ENCODE results near the gene PPFIBP1. TPM values are rescaled to one million over a fixed set of nuclear protein-coding genes. Genes with fewer than 3 reads are reported as not detected.

PPFIBP1 gene
- polyA plus RNA-seq, 2 of the 4 experiments (the other 2 are of a cell fraction), result 24.8 to 89.0 TPM

GRCh38 chr12:27549801-27550652 is 26.0 kb downstream of the PPFIBP1 start (continued):
- TF ChIP-seq CBX2 (IDR thresholded peaks at IDR 0.05; ENCODE audit: borderline replicate concordance, low read depth) (no peak), TP53 (CRISPR knock-in tag; IDR thresholded peaks at IDR 0.05) (no peak), JUNB (IDR thresholded peaks at IDR 0.05) (peak; percentile 35), HDAC2 (IDR thresholded peaks at IDR 0.05) (no peak), FOSL2 (IDR thresholded peaks at IDR 0.05) (no peak), FOSL2 (CRISPR knock-in tag; IDR thresholded peaks at IDR 0.05) (no peak), EP300 (IDR thresholded peaks at IDR 0.05) (peak in 1 of 2 experiments; percentile 75; a peak in 3 of 5 replicates), GATA3 (IDR thresholded peaks at IDR 0.05; ENCODE audit: borderline replicate concordance) (peak; percentile 70), RCOR1 (IDR thresholded peaks at IDR 0.05; ENCODE audit: low read depth, low read length) (no peak), RFX5 (IDR thresholded peaks at IDR 0.05) (no peak), KDM1A (IDR thresholded peaks at IDR 0.05; ENCODE audit: low read depth) (no peak), ATOH8 (CRISPR knock-in tag; IDR thresholded peaks at IDR 0.05; ENCODE audit: low read depth) (no peak), HOXB5 (CRISPR knock-in tag; IDR thresholded peaks at IDR 0.05) (no peak), POLR2AphosphoS2 (conservative IDR thresholded peaks at IDR 0.05; ENCODE audit: low read length) (no peak), TFCP2L1 (CRISPR knock-in tag; IDR thresholded peaks at IDR 0.05) (no peak), HEYL (CRISPR knock-in tag; IDR thresholded peaks at IDR 0.05) (no peak), NPAS2 (CRISPR knock-in tag; IDR thresholded peaks at IDR 0.05; ENCODE audit: borderline replicate concordance) (no peak), ZC3H11A (IDR thresholded peaks at IDR 0.05) (no peak), SREBF2 (IDR thresholded peaks at IDR 0.05) (no peak), CHD4 (IDR thresholded peaks at IDR 0.05; ENCODE audit: borderline replicate concordance) (no peak), BHLHE40 (IDR thresholded peaks at IDR 0.05; ENCODE audit: low read depth, low read length) (no peak), MAZ (IDR thresholded peaks at IDR 0.05; ENCODE audit: borderline replicate concordance, low read depth, low read length) (no peak; the same call in 1 of the 2 replicates), EHF (CRISPR knock-in tag; IDR thresholded peaks at IDR 0.05) (no peak), MYC (IDR thresholded peaks at IDR 0.05; ENCODE audit: borderline replicate concordance, low read length) (no peak; the same call in 1 of the 2 replicates), CBX8 (IDR thresholded peaks at IDR 0.05) (no peak), FOSB (CRISPR knock-in tag; IDR thresholded peaks at IDR 0.05) (no peak), PBX3 (IDR thresholded peaks at IDR 0.05) (peak; percentile 32; the same call in 1 of the 2 replicates)
- TF ChIP-seq, protein P1, sequence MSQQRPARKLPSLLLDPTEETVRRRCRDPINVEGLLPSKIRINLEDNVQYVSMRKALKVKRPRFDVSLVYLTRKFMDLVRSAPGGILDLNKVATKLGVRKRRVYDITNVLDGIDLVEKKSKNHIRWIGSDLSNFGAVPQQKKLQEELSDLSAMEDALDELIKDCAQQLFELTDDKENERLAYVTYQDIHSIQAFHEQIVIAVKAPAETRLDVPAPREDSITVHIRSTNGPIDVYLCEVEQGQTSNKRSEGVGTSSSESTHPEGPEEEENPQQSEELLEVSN (IDR thresholded peaks at IDR 0.05; ENCODE audit: borderline replicate concordance, low read depth), result peak; percentile 50; the same call in 1 of the 2 replicates
- TF ChIP-seq, protein P2, sequence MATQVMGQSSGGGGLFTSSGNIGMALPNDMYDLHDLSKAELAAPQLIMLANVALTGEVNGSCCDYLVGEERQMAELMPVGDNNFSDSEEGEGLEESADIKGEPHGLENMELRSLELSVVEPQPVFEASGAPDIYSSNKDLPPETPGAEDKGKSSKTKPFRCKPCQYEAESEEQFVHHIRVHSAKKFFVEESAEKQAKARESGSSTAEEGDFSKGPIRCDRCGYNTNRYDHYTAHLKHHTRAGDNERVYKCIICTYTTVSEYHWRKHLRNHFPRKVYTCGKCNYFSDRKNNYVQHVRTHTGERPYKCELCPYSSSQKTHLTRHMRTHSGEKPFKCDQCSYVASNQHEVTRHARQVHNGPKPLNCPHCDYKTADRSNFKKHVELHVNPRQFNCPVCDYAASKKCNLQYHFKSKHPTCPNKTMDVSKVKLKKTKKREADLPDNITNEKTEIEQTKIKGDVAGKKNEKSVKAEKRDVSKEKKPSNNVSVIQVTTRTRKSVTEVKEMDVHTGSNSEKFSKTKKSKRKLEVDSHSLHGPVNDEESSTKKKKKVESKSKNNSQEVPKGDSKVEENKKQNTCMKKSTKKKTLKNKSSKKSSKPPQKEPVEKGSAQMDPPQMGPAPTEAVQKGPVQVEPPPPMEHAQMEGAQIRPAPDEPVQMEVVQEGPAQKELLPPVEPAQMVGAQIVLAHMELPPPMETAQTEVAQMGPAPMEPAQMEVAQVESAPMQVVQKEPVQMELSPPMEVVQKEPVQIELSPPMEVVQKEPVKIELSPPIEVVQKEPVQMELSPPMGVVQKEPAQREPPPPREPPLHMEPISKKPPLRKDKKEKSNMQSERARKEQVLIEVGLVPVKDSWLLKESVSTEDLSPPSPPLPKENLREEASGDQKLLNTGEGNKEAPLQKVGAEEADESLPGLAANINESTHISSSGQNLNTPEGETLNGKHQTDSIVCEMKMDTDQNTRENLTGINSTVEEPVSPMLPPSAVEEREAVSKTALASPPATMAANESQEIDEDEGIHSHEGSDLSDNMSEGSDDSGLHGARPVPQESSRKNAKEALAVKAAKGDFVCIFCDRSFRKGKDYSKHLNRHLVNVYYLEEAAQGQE (IDR thresholded peaks at IDR 0.05), result no peak
- TF ChIP-seq, protein P3, sequence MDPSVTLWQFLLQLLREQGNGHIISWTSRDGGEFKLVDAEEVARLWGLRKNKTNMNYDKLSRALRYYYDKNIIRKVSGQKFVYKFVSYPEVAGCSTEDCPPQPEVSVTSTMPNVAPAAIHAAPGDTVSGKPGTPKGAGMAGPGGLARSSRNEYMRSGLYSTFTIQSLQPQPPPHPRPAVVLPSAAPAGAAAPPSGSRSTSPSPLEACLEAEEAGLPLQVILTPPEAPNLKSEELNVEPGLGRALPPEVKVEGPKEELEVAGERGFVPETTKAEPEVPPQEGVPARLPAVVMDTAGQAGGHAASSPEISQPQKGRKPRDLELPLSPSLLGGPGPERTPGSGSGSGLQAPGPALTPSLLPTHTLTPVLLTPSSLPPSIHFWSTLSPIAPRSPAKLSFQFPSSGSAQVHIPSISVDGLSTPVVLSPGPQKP (IDR thresholded peaks at IDR 0.05; ENCODE audit: low read depth, low read length), result no peak

Data from A549 (cell line).